HG02763 (cell line): Measurements from ENCODE around the gene LBH.

Experiments
- ATAC-seq: cut with Tn5 transposase; IDR thresholded peaks from one replicate; pipeline ENCODE4 v1.9.1; 2021; ENCODE audit warnings: mild to moderate bottlenecking, moderate library complexity; ENCODE audit not compliant: unreplicated experiment

LBH gene

DNA sequence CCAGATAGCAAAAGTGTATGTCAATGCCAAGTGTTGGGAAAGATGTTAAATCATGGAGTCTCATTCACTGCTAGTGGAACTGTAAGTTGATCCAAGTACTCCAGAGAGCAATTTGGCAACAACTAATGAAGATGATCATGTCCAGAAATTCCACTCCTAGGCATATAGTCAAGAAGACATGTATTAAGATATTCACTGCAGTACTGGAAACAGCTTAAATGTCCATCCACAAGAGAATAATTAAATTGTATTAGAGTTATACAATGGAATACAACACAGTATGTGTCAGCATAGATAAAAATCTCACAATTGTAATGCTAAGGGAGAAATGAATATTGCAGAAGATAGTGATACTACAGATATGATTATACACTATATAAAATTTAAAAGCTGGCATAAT, 15.2 kb upstream of the LBH start:
- ATAC-seq = no peak

DNA sequence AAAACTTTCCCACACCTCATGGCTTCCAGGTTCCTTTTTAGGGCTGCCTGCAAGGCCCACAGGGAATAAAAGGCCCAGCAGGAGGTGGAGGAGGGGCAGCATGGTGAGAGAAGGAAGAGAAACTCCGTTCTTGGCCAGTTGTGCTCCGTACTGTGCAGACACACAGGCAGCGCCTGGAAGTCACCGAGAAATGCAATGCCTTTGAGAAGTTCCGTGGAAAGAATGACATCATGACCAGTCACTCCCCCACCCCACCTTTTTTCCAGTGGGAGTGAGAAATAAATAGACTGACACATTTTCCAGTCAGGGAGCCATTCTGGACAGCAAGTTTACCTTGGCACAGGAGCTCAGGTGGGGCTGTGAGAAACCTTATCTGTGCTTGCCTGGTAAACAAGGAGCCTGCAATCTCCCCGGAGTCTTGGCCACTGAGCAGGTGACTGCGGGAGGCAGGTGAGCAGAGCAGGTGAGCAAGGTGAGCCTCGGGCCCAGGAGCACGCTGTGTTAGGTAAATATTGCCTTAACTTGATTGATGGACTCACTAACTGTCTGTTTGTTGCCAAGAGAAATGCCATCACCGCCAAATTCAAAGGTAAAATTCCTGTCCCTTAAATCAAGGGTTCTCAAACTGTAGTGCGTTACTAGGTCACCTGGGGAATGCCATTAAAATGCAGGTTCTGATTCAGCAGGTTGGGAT, 13.5 kb upstream of the LBH start:
- no peak for ATAC-seq

DNA sequence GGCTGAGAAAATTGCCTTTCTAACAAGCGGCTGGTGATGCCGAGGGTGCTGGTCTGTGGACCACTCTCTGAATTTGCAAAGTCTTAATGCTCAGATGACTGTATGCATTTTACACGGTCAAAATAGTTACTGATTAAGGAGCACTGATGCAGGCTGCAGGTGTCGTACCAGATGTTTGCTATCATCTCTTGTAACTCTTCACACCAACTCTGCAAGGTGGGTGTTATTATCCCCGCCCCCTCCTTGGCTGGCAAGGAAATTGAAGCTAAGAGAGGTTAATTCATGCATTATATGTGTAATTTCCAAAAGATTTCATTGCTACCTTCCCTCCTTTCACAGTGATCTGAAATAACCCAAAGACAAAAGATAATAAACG, 13.0 kb upstream of the LBH start:
- no peak for ATAC-seq

DNA sequence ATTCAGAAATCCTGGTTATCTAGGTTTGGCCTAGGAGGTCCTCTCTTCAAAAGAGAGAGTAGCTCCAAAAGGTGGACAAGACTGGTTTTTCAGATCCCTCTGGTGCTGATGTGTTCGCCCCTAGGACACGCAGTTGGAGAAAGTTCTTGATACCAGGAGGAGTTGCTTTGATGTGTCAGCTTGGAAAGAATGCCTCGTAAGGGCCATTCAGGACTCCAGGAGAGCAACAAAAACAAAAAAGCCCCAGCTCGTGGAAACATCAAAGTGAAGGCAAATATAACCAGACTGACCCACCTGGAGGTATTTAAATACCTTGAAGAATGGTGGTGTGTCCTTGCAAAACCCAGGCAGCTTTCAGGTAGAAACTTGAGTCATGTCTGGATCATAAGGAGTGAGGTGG, 12.5 kb upstream of the LBH start:
- no peak for ATAC-seq

GRCh38 chr2:30219886-30220875, 11.2 kb upstream of the LBH start:
- no peak for ATAC-seq

DNA sequence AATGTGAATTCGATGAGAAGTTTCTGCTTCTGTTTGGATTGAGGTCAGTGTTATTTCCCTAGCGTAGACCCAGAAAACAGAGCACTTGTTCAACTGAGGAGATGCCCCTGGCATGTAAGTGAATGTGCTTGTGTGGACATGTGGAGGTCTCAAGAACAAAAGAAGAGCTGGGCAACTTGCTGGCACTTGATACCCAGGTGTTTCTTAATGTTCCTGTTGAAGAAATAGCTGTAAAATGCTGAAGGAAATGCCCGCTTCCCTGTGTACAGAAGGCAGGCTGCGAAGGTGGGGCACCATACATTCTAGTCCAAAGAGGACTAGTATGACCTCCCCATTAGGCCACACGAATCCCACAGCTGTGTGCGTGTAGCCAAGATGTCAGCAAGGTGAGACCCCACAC, 9.8 kb upstream of the LBH start:
- ATAC-seq = no peak

DNA sequence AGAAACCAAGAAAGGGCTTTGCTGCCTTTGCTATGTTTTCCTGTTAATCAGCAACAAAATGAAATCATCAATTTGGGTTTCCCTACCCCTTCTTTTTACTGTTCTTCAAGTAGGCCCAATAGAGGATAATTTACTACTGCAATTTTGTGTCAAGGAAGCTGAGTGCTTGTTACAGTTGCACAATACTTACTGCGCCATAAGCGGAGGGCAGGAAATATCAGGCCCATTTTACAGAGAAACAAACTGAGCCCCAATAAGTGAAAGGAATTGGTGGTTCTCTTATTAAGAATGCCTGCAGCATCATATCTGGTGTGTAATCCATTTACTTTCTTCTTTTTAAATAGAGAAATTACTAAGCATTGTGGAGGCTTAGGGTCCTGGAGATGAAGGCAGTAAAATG, 9.3 kb upstream of the LBH start:
- no peak for ATAC-seq

GRCh38 chr2:30222636-30223360, 8.5 kb upstream of the LBH start:
- no peak for ATAC-seq

- ATAC-seq = no peak
Measured at GRCh38 chr2:30223413-30223874, 7.9 kb upstream of the LBH start.

DNA sequence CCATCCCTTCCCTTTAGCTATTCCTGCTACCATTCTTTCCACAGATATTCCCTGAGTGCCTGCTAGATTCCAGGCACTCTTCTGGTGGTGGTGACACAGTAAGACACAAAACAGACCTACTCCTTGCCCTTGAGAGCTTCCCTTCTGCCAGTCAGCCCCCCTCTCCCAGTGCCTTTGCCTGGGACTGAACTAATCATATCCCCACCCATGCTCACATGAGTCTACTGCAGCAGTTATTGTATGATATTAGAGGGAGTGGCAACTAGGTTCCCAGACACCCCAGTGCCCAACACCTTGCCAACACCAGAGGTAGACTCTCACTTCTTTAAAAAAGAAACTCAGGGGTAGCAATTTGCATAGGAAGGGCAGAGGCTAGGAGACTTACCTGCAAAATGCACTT, 7.2 kb upstream of the LBH start:
- no peak for ATAC-seq

DNA sequence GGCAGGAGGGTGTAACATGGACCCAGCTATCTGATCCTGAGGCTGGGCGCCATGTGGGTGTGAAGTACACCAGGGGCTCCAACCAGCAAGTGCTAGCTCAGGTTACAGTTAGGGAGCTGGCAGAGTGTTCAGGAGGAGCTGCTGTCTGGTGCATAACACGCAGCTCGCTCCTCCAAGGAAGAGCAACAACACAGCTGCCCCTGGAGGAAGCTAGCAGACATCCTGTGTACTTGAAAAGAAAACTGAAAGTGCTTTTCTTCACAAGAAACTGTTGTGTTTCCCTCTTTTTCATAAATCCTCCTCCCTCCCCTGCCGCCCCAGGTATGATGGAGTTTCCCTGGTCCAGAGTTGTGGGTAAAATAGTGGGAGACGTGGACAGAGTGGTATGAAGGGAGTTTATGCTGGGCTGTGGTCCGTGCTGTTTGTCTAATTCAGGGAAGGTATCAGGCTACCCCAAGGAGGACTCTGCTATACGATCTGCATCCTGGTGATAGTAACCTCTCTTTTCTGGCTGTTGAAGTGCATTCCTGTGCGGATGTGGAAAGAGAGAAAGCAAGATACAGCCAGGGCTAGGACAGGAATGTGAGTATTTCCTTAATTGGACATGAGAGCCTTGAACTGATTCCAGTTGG, 6.1 kb upstream of the LBH start:
- peak; percentile 46 for ATAC-seq

DNA sequence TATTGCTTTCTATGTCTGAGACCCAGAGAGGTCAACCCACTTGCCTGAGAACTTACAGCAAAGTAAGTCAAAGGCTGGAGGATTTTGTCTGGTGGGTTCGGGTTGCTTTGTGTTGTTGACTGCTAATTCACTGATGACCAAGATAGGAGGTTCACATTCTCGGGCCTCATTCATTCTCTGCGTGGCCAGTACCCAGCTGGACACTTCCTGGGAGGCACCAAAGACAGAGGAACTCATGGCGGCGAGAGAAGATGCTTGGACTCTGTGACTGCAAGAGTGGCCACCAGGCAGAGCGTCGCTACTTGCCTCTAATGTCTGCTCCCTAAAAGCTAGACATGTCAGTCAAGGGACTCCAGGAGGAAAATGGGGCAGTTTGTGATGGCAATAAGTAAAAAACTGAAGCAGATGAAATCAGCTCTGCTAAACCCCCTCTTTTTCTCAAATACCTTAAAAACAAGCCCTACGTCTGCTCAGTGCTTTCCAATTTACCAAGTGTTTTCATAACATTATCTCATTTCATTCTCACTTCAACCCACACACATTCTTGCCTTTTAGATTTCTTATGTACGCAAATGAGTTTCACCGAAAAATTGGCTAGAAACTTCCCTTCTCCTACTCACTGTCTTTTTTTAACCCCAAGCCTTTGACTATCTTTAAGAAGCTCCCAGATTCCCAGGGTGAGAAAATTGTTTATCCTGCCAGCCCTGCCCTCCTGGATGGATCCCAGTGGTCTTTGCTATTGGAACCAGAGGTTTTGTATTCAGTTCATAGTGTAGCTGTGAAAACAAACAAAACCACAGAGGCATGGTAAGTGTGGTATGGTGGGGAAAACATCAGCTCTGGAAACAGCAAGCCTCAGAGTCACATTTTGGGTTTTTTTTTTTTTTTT, 4.9 kb upstream of the LBH start:
- ATAC-seq = no peak

- no peak for ATAC-seq
Measured at GRCh38 chr2:30229596-30229995, 1.7 kb upstream of the LBH start.

DNA sequence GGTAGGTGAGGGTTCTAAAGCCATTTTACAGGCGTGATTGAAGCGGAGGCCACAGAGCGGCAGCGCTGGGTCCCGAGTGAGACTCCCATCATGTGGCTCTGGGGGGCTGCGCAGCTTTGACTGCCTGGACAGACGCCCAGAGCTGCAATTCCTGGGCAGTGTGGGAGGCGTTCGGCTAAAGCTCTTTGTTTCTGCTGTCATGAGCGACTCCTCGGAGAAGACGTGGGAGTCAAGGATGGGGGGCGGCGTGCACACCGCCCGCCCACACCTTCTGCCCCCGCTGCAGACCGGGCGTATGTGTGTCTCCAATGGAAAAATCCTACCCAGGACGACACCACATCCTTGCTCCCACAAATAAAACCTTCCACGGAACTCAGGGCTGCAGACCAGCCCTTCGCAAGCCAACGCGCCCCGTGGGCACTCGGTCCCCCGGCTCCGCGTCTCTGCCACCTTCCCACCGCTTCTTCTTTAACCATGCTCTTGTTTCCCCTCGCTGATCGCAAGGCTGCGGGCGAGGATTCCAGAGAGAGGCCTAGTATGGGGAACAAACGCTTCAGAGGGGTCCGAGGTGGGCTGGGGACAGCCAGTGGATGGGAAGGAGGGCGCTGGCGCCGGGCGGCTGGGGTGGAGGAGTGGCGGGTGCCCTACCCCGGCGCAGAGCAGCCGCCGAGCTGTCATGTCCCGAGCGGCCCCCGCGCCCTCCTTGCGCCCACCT, 680 bp upstream of the LBH start:
- ATAC-seq = no peak

DNA sequence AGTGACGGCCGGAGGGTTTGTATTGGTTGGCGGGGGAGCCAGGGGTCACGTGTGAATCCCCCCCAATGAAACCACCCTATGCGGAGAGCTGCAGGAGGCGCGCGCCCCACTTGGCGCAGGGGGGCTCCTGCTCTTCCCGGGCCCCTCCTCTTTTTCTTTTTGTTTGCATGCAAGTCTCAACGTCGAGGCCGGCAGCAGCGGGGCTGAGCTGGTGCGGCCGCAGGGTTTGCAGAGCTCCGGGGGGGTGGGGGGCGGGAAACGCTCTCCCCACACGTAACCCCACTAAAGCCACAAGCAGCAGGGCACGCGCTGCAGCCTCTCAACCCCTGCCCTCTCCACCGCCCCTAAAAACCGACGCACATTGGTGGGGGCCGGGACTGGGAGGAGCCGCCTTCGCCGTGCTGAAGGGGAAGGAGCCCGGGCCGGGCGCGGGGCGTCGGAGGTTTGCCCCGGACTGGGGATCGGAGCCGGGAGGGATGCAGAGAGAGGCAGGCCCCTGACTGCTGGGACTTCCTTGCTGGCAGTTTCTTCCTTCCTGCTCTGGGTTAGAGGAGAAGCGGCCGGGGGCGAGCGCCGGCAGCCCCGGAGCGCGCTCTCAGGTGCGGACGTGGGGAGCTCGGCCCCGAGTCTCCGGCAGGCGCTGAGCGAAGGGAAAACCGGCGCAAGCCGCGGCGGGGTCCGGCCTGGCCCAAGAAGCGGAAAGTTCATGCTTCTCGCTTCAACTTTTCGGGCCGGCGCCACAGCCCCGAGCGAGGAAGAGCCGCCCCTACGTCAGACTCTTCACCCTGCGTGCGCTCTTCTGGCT, 864 bp downstream of the LBH start:
- peak; percentile 28 for ATAC-seq

- no peak for ATAC-seq
Measured at GRCh38 chr2:30232801-30233130, 1.4 kb downstream of the LBH start.

GRCh38 chr2:30233271-30234009, 2.1 kb downstream of the LBH start:
- ATAC-seq = no peak
